ENCODE measurements around the gene NLGN1.

Gene NLGN1

DNA sequence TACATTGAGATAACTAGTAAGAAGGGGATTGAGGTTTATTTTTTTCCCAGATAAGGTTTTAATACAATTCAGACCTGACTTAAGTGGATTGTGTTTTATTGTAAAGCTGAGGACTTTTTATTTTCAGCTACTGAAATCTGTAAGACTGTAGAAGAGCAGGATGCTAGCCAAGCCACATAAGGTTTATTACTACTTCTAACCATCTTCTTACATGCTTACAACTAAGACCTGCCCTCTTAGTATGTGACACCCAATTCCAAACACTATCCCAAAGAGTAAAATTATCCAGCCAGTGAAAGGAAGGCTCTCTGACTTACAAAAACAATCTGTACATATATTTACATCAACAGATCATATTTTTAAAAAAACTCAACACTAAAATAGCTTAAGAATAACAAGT lies 897.1 kb downstream of the NLGN1 start:
- no peak for DNase-seq (ENCODE audit: low spot score)

DNA sequence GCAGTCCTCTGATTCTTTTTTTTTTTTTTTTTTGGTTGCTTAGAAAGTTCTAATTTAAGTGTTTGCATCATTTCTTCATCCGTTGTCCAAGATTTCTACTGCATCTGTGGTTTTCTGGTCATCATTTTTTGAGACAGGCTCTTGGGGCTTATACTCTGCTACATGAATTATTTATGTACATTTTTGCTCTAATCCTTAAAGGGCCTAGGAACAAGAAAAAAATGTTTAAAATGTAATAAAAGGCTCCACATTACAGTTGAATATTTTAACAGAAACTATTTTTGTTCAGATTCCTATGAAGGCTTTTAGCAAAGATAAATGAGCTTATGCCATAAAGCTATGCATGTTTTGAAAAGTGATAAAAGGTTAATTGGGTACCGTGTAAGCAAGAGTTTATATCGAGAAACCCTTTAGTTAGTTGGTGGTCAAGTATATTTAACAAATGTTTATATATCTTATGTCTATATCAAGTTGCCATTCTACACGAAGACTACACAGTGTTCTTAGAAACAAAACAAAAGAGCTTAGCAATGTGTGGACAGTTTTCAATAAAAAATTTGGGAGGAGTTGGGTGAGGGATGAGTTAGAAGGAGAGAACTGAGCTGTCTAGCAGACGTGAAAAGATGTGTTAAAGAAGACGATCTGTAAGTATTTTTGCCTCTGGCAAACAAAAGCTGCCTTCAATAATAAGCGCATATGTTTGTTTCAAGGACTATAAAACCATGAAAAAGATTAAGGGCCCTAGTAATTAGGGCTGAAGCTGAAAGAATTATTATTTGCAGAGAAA lies 898.0 kb downstream of the NLGN1 start:
- no peak for DNase-seq (ENCODE audit: low spot score)

DNA sequence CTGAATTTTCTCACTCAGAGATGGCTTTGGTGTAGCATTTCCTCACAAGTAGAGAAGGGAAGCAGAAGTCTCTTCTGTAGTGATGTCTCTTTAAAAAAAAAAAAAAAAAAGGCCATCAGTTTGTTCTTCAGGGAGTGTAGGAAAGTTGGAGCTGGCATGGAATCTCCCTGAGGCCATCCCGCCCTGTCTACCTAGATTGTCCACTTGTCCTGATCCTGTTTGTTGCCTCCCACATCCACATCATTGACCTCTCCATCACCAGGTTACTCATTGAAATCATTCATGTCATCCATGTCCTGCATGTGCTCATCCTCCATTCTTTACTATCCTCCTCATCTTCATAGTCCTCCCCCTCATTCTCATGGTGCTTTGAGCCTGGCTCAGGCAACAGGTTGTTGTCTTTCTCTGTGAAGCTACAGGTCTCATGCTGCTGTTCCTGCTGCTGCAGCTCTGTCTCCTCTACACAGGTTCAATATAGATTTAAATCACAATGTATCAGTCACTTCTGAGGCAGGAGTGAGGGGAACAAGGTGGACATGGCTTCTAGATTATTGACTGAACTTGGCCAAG lies 905.3 kb downstream of the NLGN1 start:
- no peak for DNase-seq (ENCODE audit: low spot score)

DNA sequence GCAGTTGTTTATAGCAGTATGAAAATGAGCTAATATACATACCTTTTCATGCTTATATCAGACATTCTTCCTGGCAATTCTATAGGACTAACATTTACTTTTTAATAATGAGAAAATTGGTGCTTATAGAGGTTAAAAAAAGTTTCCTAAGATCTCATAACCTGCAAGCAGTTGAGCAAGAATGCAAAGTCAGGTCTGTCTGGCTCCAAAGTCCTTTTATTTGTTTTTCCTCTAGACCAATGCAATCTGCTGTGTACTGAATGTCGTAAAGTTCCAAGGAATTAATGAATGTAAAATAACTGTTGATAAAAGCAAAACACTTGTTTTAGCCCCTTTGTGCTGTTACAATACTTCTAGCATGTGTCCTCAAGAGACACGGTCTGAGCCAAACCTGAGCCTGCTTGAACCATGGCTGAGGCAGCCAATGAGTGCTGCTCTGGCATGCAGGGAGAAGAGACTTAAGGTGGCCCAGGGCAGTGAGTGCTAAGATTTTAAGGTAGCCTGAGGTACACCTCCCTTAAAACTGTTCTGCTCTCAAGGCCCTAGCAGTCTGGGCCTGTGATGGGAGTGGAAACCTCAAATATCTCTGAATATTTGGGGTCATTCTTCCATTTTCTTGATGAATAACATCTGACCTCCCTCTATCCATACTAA lies 906.5 kb downstream of the NLGN1 start:
- no peak for DNase-seq (ENCODE audit: low spot score)

DNA sequence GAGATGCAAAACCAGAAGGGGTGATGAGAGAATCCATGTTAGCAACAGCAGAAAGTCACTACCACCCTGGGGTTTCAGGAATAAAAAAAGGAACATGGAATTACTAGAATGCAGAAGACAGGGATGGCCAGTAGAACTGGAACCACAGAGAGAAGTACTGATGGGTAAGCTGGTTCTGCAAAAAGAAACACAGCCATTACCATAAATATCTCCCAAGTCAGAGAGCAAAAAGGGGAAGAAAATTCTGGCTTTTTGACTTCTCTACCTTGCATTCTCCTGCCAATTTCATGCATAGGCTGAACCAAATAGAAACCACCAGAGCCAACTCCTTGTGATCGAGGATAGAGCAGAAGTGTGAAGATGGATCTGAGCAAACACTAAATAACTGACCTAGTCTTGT lies 911.2 kb downstream of the NLGN1 start:
- no peak for DNase-seq (ENCODE audit: low spot score)

DNA sequence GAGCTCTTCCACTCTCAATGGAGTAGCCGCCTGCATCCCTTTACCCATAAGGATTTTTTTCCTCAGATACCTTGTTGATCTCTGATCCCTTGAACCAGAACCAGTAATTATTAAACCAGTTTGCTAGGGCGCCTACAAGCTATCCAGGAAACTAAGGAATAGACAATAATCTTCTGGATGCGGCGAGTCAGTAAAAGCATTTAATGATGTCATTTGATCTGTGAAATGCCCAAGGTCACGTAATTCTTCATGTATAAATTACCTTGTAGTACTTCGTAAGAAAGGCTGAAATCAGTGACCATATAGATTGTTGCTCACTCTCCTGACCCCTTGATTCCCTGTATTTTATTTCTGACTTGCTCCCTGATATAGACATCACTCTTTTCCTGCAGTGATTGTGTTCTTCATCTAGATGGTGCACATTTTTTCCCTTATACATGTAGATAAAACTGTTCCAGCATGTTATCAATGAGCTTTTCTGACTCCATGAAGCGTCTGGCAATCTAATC lies 913.0 kb downstream of the NLGN1 start:
- no peak for DNase-seq (ENCODE audit: low spot score)

DNA sequence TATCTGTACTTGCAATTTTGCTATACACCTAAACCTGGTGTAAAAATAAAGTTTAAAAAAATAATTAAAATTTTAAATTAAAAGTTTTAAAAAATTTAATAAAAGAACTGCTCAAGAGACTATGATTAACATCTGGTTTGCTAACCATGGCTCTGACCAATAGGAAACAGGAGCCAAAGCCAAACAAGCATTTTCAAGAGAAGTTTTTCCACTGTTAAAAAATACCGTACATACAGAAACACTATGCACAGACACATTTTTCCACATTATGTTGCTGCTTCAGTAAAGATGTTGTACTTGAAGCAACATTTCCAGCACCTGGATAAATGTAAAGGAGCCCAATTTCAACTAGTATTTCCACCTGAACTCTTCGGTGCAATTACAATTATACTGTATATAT lies 917.7 kb downstream of the NLGN1 start:
- DNase-seq (ENCODE audit: low spot score): no peak

DNA sequence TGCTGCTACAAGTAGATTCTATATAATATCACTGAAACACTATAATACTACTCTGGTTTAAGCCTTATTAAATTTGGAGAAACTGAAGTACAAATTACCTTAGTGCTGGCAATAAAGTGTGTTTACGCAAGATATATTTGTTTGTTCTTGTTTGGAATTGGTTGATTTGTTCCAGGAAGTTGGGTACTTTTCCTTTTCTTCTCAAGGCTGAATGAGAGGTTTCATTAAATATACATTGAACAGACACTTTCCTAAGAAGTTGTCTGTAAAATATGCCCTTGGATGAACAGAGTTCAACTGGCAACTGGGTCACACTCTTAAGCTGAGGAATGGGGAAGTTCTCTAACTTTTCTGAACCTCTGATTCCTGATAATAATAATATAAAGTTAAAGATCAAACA lies 919.5 kb downstream of the NLGN1 start:
- no peak for DNase-seq (ENCODE audit: low spot score)

DNA sequence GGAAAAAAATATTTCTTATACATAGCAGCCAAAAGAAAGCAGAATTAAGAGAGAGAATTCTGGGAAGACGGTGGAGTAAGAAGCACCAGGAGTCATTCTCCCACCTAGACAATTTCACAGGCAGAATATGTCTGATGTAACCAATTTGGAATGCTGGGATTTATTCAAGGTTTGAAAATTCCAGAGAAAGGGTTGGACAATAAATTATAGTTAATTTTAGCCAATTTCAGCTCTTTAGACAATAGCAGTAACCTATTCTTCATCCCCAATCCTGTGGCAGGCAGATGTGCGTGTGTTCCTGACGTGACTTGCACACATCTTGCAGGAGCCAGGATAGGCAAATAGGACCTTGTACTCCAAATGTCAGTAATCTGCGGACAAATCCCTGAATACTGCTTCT lies 920.6 kb downstream of the NLGN1 start:
- DNase-seq (ENCODE audit: low spot score): no peak

DNA sequence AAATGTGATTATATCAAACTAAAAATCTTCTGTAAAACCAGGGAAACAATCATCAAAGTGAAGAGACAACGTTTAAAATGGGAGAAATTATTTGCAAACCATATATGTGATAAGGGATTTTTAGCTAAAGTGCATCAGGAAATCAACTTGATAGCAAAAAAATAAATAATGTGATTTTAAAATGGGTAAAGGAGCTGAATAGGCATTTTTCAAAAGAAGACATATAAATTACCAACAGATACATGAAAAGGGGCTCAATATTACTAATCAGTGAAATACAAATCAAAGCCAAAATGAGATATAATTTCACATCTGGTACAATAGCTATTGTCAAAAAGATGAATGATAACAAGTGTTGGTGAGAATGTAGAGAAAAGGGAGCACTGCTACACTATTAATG lies 924.0 kb downstream of the NLGN1 start:
- no peak for DNase-seq (ENCODE audit: low spot score)

DNA sequence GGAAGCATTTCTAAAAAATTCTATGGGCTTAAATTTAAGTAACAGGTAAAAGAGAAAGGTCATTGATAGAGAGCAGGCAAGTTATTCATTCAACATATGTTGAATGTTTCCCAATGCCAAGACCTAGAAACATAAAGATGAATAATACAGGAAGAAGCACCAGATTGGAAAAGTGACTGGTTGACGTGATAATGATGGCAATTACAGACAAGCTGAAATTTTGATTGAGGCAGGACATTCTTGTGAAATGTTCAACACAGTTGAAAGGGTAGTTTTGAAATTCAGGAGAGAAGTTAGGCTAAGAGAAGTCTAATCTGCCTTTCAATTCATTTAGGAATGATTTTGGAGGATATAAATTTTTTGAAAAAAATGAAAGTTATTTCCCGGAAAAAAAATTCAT lies 925.2 kb downstream of the NLGN1 start:
- DNase-seq (ENCODE audit: low spot score): no peak

DNA sequence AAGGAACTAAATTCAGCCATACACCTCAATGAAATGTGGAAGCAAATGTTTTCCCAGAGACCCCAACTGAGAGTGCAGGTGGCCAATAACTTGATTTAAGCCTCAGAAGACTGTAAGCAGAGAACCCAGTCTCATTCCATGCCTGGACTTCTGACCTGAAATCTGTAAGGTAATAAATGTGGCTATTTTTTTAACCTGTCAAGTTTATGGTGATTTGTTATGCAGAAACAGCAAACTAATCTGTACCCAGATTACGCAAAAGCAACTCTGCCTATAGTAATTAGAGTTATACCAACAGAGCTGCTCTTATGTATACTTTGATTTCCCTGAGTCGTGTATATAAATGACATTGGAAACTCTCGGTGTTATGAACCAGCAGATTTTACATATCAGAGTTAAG lies 927.6 kb downstream of the NLGN1 start:
- DNase-seq (ENCODE audit: low spot score): no peak

DNA sequence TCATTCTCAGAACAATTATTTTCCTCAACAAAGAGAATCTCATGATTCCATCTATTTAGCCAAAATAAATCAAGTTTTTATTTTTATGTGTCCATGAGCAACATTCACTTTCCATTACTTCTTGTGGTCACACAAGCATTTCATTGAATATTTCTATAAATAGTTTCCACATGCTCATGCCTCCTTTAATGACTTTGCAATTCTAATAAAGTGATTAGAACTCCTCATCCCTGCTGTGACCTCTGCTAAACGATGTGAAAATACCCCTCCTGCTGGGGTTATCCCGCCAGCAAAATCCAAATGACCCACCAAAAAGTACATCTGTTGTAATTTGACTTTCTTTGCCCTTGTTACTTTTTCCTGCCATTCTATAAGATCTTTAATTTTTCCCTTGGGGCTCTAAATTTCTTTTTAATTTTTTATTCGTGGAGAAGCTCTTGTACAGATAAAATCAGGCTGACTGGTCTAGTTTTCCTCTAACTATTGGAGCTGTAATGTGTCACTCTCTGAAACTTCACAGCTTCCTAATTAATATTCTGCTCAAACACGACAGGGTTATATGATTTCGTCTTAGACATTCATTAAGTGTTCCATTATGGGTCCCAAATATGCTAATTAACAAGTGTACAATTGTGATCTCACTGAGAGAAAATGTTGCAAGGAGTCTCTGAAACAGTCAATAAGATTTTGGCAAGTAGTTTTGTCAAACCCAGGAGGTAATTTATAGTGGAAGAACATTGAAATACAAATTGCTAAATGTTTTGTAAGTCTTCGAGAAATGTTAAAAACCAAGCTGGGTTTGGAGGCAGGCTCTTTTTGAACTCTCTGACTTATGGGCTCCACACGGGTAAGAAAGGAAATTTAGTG lies 928.5 kb downstream of the NLGN1 start:
- DNase-seq (ENCODE audit: low spot score): peak; percentile 20

DNA sequence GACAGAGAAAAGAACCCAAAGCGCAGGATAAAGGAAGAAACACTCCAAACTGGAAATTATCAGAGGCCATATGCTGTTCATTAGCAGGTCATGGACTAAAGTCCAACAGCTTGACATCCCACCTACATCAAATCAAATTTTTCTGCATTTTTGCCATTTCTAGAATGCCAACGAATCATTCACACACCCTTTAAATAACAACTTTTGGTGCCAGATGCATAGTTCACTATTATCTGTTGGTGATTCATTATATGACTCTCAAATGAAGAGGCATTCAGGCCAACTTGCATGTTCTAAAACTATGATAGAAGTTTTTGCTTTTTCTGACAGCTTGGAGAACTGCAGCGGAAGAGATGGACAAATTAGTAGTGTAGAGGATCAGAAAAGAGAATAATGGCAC lies 931.8 kb downstream of the NLGN1 start:
- DNase-seq (ENCODE audit: low spot score): peak; percentile 11

DNA sequence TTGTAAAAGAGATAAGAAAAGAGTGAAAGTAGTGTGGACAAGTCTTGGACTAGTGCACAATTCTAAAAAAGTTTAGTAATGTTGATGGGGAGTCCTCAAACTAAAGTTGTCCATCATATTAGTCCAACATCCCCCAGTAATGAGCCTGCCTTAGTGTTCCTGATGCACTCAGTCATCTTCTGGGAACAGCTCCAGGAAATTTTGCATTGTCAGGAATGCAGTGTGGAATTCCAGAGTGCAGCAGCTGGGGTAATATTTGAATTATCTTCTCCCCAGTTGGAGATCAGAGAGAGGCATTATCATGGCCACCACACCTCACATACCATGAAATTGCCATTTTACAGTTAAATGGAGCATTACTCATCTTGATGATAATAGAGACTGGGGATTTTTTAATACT lies 932.8 kb downstream of the NLGN1 start:
- DNase-seq (ENCODE audit: low spot score): peak; percentile 59

DNA sequence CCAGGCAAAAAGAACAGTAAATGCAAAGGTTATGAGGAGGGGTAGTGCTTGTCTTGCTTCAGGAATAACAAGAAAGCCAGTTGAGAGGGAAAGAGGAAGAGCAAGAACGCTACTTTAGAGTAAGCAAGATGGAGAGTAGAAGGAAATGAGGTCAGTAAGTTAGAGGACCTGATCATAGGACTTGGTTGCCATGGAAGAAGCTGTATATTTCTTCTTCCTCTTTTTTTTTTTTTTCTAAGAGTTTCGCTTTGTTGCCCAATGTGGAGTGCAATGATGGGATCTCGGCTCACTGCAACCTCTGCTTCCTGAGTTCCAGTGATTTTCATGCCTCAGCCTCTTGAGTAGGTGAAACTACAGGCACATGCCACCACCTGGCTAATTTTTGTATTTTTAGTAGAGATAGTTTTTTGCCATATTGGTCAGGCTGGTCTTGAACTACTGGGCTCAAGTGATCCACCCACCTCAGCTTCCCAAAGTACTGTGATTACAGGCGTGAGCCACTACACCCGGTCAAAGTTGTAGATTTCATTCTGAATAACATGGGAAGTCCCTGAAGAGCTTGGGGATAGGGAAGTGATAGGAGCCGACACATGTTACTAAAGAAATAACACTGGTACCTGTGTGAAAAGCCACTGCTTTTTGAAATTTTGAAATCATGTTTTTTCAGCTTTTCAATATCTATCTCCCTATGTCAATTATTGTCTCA lies 933.7 kb downstream of the NLGN1 start:
- no peak for DNase-seq (ENCODE audit: low spot score)

DNA sequence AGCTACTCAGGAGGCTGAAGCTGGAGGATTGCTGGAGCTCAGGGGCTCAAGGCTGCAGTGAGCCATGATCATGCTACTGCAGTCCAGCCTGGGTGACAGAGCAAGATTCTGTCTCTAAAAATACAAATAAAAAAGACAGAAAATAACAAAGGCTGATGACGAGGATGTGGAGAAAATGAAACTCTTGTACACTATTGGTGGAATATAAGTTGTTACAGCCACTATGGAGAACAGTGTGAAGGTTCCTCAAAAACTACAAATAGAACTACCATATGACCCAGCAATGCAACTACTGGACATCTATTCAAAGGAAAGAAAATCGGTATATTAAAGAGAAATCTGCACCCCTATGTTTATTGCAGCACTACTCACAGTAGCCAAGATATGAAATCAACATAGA lies 934.8 kb downstream of the NLGN1 start:
- DNase-seq (ENCODE audit: low spot score): no peak

DNA sequence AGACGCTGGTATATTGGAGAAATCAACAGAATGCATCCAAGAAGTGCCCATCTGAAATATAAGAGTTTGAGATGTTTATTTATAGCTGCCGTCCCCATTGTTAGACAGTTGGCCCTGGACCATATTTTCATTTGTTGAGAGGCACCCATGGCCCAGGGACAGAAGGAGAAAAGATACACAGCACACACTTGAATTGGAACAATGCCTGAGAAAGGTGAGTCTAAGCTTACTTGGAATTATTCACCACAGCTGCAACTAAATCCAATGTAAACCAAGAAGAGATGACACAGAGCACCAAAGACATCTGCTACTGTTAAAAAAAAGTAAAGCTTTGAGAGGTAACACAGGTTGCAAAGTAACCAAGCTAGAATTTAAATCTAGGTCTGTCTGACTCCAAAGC lies 936.1 kb downstream of the NLGN1 start:
- DNase-seq (ENCODE audit: low spot score): no peak

DNA sequence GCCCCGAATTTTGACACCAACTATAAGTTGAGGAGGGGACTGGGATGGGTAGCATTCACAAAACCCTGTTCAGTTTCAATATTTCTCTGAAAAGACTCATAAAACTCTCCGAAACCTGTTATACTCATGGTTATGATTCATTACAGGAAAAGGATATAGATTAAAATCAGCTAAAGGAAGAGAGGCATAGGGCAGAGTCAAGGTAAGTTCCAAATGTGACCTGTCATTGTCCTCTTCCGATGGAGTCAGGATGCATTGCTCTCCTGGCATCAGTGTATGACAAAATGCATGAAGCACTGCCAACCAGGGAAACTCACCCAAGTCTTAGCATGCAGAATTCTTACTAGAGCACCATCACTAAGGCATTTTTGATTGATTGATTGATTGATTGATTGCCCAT lies 936.6 kb downstream of the NLGN1 start:
- no peak for DNase-seq (ENCODE audit: low spot score)

DNA sequence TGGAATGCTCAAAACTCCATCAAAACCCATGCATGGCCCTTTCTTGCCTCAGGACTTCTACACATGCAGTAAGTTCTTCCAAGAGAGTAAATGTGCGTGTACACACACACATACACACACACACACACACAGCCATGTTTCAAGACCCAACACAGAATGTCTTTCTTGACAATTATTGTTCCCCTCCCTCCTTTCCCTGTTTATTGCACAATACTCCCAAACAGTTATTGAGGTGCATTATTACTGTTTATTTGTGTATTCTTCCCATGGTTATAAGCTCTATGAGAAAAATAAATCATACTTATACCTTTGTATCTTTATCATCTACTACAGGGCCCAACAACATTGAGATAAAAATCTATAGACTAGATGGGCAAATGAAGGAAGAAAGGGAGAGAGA lies 937.8 kb downstream of the NLGN1 start:
- no peak for DNase-seq (ENCODE audit: low spot score)

DNA sequence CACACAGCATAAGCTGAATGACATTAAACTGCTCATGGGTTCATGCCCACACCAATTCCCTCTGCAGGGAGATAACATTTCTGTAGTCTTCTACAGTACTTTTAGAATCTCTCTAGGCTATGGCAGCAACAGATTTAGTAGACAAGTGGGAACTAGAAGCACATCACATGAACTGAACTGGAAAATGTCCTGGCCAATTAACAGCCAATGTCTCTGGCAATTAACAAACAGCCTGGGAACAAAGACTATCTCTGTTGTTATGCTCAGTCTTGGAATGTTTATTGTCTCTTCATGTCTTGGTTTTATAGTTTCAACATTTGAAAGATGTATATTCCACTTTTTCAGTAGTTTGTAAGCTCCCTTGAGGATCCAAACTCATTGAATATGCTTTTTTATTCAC lies 938.4 kb downstream of the NLGN1 start:
- DNase-seq (ENCODE audit: low spot score): no peak

Data from AG08396 (cell line).